RWPE2 (cell line): ENCODE results near the gene ANKRD40CL.
"Not testable (repeated sequence)": the region's sequence is repeated elsewhere in the genome, so short reads cannot be mapped to it uniquely, and the experiment has no call there.

Source experiments
- ATAC-seq: fragments of 200-7000 bp; cut with Tn5 transposase; 3 replicates; pipeline ENCODE4 v1.9.1; 2021; ENCODE audit warnings: low read depth
- DNase-seq: peaks from one replicate; pipeline ENCODE4 v3.0.0-alpha.2; 2020; ENCODE audit warnings: low spot score
- H3K27ac ChIP-seq: fragments of 450-650 bp; 2 replicates; pipeline ENCODE4 v1.5.1; 2017; ENCODE audit warnings: mild to moderate bottlenecking; ENCODE audit not compliant: poor library complexity, severe bottlenecking
- H3K27me3 ChIP-seq: fragments of 250-450 bp; sonication (Bioruptor Pico); 2 replicates; pipeline ENCODE4 v1.5.1; 2021; ENCODE audit warnings: mild to moderate bottlenecking, moderate library complexity; ENCODE audit not compliant: insufficient read depth, poor library complexity, severe bottlenecking
- H3K36me3 ChIP-seq: fragments of 250-450 bp; sonication (Bioruptor Pico); 2 replicates; pipeline ENCODE4 v1.5.1; 2020; ENCODE audit warnings: low read depth, mild to moderate bottlenecking, moderate library complexity
- H3K4me1 ChIP-seq: fragments of 250-450 bp; sonication (Bioruptor Pico); 2 replicates; pipeline ENCODE4 v1.5.1; 2021; ENCODE audit warnings: mild to moderate bottlenecking, moderate library complexity; ENCODE audit not compliant: insufficient read depth, poor library complexity, severe bottlenecking
- H3K4me3 ChIP-seq: fragments of 250-450 bp; sonication (Bioruptor Pico); 2 replicates; pipeline ENCODE4 v1.5.1; 2021; ENCODE audit warnings: mild to moderate bottlenecking, moderate library complexity; ENCODE audit not compliant: severe bottlenecking
- H3K9me3 ChIP-seq: fragments of 250-450 bp; sonication (Bioruptor Pico); 2 replicates; pipeline ENCODE4 v1.5.1; 2021; ENCODE audit warnings: mild to moderate bottlenecking, moderate library complexity; ENCODE audit not compliant: severe bottlenecking
- CTCF ChIP-seq: fragments of 450-650 bp; IDR thresholded peaks from one replicate; pipeline ENCODE4 v1.5.1; 2017; ENCODE audit warnings: mild to moderate bottlenecking, moderate library complexity; ENCODE audit not compliant: poor library complexity, severe bottlenecking

ANKRD40CL gene

GRCh38 chr17:50728881-50729765 is 38.2 kb downstream of the ANKRD40CL start:
- Histone ChIP-seq H3K9me3 (no peaks in the 10 kb centered on the region), H3K27me3 (no peaks in the 10 kb centered on the region), H3K4me1 (no peaks in the 10 kb centered on the region), H3K36me3 (peaks cover 33% of the 10 kb centered on the region), H3K4me3 (no peak overlapping the region), H3K27ac (no peak overlapping the region)
- ATAC-seq (0 out of 3 replicates have a peak, but pooled peaks have one; percentile 19), DNase-seq (no peak)
- no peak for TF ChIP-seq CTCF

DNA sequence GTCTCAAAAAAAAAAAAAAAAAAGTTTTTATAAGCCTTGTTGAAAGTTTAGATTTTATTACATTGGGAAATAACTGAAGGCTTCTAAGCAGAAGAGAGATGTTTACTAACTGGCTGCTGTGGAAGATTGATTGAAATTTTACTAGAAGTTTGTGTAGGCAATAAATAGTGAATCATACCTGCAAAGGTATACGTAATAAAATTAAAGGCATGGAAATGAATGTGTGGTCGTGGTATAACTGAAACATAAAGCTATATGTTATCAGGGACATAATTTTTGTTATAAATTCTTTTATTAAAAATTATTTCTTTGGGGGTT is 39.2 kb downstream of the ANKRD40CL start:
- no peaks in the 10 kb centered on the region for H3K27me3 ChIP-seq
- H3K4me3 ChIP-seq: no peak overlapping the region
- DNase-seq (no peak), ATAC-seq (no peak)
- H3K9me3 ChIP-seq: no peaks in the 10 kb centered on the region
- peaks cover 36% of the 10 kb centered on the region for H3K36me3 ChIP-seq
- no peak overlapping the region for H3K27ac ChIP-seq
- no peak for TF ChIP-seq CTCF
- peaks cover 2% of the 10 kb centered on the region for H3K4me1 ChIP-seq

DNA sequence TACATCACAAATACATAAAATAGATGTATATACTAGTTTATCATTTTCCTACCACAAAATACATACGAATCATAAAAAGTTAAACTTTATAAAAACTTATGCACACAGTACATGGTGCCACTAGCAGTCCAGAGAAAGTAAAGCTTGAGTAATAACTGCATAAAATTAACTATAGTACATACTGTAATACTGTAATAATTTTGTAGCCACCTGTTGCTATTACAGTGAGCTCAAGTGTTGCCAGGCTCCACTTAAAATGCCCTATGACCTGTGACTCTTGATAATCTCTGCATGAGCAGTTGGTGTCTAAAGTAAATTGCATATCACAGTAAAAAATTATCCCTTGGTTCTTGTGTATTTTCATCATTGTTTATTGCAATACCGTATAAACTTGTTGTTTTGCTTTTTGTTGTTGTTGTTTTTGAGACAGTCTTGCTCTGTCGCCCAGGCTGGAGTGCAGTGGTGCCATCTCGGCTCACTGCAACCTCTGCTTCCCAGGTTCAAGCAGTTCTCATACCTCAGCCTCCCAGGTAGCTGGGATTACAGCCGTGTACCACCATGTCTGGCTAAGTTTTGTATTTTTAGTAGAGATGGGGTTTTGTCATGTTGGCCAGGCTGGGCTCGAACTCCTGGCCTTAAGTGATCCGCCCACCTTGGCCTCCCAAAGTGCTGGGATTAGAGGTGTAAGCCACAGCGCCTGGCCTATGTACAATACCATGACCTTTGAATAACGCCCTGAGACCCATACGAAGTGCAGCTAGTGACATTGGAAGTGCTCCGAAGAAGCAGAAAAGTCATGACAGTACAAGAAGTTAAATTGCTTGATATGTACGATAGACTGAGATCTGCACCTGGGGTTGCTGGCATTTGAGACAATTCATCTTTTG is 41.3 kb downstream of the ANKRD40CL start:
- H3K4me1 ChIP-seq: peaks cover 14% of the 10 kb centered on the region
- H3K27ac ChIP-seq: no peak overlapping the region

GRCh38 chr17:50724622-50725021 is 42.7 kb downstream of the ANKRD40CL start:
- not testable (repeated sequence) for H3K27me3 ChIP-seq, H3K9me3 ChIP-seq, H3K27ac ChIP-seq, H3K4me3 ChIP-seq, DNase-seq, ATAC-seq
- peaks cover 51% of the 10 kb centered on the region for H3K36me3 ChIP-seq
- H3K4me1 ChIP-seq: peaks cover 15% of the 10 kb centered on the region

More for the DNA sequence above, 41.3 kb downstream of the ANKRD40CL start:
- no peaks in the 10 kb centered on the region for H3K27me3 ChIP-seq
- no peaks in the 10 kb centered on the region for H3K9me3 ChIP-seq
- no peak for DNase-seq
- peaks cover 47% of the 10 kb centered on the region for H3K36me3 ChIP-seq
- no peak for TF ChIP-seq CTCF
- no peak for ATAC-seq
- H3K4me3 ChIP-seq: no peak overlapping the region

DNA sequence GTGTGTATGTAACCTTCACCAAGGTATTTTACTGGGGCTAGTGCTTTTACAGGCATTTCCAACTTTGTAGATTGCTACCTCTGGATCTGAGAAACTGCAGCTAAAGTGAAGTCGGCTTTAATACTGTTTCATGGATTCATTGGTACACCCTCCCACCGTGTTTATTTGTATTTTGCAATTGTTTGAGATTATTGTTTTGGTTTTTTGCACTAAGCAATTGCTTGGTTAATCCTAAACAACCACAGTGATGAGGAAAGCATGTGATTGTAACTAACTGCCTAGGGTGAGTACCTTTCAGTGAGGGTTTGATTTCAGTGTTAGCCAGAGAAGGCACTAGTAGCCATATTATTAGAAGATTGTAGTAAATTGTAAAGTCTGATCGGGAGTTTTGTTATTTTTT is 44.6 kb downstream of the ANKRD40CL start:
- no peak overlapping the region for H3K4me3 ChIP-seq
- no peak for TF ChIP-seq CTCF
- H3K9me3 ChIP-seq: no peaks in the 10 kb centered on the region
- peaks cover 36% of the 10 kb centered on the region for H3K36me3 ChIP-seq
- ATAC-seq (no peak), DNase-seq (no peak)
- H3K27ac ChIP-seq: no peak overlapping the region
- H3K4me1 ChIP-seq: peaks cover 18% of the 10 kb centered on the region
- H3K27me3 ChIP-seq: no peaks in the 10 kb centered on the region
